ENCODE results near the gene LRRFIP1. TPM values are rescaled to one million over a fixed set of nuclear protein-coding genes. Genes with fewer than 3 reads are reported as not detected.

Gene LRRFIP1
- polyA plus RNA-seq, 1 of the 3 experiments (the other 2 are of a cell fraction): 47.3 TPM

DNA sequence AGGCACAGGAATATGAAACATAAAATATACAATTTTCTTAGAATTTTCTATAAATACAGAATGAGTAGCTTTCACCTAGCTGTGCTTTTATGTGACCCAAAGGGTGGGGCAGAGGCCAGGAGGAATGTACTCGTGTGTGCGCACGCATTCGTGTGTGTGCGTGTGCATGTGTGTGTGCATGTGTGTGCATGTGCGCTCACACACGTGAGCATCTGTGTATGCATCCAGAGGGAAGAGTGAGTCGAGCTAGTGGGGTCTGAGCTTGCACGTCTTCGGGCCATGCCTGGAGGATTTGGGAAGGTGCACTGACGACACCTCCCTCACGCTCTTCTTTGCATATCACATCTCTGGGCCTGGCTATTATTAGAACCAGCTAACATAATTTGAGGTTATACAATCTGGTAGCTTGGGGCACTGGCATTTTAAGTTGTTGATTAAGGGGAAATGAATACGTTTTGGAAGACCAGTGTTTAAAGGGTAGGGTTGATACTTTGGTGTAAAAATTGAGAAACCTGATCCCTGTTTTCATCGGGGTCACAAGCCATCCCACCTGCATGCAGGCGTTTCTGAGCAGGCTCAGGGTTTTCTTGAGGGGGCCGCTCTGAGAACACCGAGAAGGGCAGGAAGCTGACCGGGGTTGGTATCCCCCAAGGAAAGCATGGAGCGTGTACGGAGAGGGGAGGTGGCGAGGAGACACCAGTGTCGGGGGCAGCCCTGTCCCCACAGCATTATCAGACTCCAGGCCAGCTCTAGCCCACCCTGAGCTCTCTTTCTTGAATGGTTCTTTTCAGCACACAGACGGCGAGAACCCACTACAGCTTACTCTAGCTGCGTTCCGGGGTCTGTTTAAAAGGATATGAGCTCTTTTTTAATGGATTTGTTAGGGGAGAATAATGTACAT lies 85.3 kb downstream of the LRRFIP1 start:
- H4K20me1 ChIP-seq (ENCODE audit: insufficient read depth): peaks cover 88% of the 10 kb centered on the region
- H3K9ac ChIP-seq: no peak overlapping the region
- H3K27me3 ChIP-seq (ENCODE audit: insufficient read depth): no peaks in the 10 kb centered on the region
- H3K36me3 ChIP-seq (replicated peaks in 1 of 2; ENCODE audit: control insufficient read depth in 1 of 2, insufficient read depth in 2 of 2, low read length in 1 of 2): peaks cover 21 to 30% of the 10 kb centered on the region in 2 experiments
- H3K27ac ChIP-seq (ENCODE audit: low read depth in 2 of 2, low read length in 1 of 2): no peak overlapping the region
- peaks cover 27 to 34% of the 10 kb centered on the region in 2 experiments for H3K4me1 ChIP-seq (ENCODE audit: control insufficient read depth in 1 of 2, insufficient read depth in 2 of 2, low read depth in 1 of 2, low read length in 1 of 2)
- CTCF ChIA-PET: interaction anchor here (0.5 to 2.5 kb wide), 7 partner anchors 9 to 40 kb away, joined by 3 to 12 read pairs (median 4); no protein-coding TSS in a partner anchor
- no peak overlapping the region for H3K4me2 ChIP-seq
- POLR2A ChIA-PET: no interaction called here
- peaks cover 100% of the 10 kb centered on the region for H3K79me2 ChIP-seq (ENCODE audit: insufficient read depth)
- no peaks in the 10 kb centered on the region for H3K9me3 ChIP-seq
- no peak overlapping the region for H3K4me3 ChIP-seq (ENCODE audit: low read depth in 2 of 2, low read length in 1 of 2)
- DNase-seq: no peak
- WGBS (ENCODE audit: low lambda C conversion rate): 92% methylated on average over 26 of the region's 26 CpGs
- no peak overlapping the region for H2AFZ ChIP-seq (ENCODE audit: low read depth)
- H3F3A ChIP-seq (replicated peaks; ENCODE audit: insufficient read depth): peaks cover 11% of the 10 kb centered on the region
- TF ChIP-seq, protein P1, sequence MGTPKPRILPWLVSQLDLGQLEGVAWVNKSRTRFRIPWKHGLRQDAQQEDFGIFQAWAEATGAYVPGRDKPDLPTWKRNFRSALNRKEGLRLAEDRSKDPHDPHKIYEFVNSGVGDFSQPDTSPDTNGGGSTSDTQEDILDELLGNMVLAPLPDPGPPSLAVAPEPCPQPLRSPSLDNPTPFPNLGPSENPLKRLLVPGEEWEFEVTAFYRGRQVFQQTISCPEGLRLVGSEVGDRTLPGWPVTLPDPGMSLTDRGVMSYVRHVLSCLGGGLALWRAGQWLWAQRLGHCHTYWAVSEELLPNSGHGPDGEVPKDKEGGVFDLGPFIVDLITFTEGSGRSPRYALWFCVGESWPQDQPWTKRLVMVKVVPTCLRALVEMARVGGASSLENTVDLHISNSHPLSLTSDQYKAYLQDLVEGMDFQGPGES (IDR thresholded peaks at IDR 0.05; ENCODE audit: low read depth, low read length): no peak
- TF ChIP-seq, protein P2, sequence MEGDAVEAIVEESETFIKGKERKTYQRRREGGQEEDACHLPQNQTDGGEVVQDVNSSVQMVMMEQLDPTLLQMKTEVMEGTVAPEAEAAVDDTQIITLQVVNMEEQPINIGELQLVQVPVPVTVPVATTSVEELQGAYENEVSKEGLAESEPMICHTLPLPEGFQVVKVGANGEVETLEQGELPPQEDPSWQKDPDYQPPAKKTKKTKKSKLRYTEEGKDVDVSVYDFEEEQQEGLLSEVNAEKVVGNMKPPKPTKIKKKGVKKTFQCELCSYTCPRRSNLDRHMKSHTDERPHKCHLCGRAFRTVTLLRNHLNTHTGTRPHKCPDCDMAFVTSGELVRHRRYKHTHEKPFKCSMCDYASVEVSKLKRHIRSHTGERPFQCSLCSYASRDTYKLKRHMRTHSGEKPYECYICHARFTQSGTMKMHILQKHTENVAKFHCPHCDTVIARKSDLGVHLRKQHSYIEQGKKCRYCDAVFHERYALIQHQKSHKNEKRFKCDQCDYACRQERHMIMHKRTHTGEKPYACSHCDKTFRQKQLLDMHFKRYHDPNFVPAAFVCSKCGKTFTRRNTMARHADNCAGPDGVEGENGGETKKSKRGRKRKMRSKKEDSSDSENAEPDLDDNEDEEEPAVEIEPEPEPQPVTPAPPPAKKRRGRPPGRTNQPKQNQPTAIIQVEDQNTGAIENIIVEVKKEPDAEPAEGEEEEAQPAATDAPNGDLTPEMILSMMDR (IDR thresholded peaks at IDR 0.05): no peak
- TF ChIP-seq FOXJ3 (CRISPR knock-in tag; IDR thresholded peaks at IDR 0.05): no peak
- TF ChIP-seq, protein P3, sequence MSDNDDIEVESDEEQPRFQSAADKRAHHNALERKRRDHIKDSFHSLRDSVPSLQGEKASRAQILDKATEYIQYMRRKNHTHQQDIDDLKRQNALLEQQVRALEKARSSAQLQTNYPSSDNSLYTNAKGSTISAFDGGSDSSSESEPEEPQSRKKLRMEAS (IDR thresholded peaks at IDR 0.05; ENCODE audit: low read depth): no peak
- no peak for TF ChIP-seq CHD2 (IDR thresholded peaks at IDR 0.05; ENCODE audit: low read length, partially characterized antibody)
- TF ChIP-seq TCF12 (IDR thresholded peaks at IDR 0.05): no peak
- TF ChIP-seq RCOR1 (IDR thresholded peaks at IDR 0.05; ENCODE audit: low read length): no peak
- no peak for TF ChIP-seq GATA2 (CRISPR knock-in tag; IDR thresholded peaks at IDR 0.05)
- no peak for TF ChIP-seq ELF1 (IDR thresholded peaks at IDR 0.05)
- TF ChIP-seq, protein P4, sequence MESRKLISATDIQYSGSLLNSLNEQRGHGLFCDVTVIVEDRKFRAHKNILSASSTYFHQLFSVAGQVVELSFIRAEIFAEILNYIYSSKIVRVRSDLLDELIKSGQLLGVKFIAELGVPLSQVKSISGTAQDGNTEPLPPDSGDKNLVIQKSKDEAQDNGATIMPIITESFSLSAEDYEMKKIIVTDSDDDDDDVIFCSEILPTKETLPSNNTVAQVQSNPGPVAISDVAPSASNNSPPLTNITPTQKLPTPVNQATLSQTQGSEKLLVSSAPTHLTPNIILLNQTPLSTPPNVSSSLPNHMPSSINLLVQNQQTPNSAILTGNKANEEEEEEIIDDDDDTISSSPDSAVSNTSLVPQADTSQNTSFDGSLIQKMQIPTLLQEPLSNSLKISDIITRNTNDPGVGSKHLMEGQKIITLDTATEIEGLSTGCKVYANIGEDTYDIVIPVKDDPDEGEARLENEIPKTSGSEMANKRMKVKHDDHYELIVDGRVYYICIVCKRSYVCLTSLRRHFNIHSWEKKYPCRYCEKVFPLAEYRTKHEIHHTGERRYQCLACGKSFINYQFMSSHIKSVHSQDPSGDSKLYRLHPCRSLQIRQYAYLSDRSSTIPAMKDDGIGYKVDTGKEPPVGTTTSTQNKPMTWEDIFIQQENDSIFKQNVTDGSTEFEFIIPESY (IDR thresholded peaks at IDR 0.05; ENCODE audit: borderline replicate concordance, low read depth): no peak
- no peak for TF ChIP-seq RXRA (IDR thresholded peaks at IDR 0.05; ENCODE audit: borderline replicate concordance, low read depth)
- TF ChIP-seq YY1 (IDR thresholded peaks at IDR 0.05; ENCODE audit: low read depth): no peak
- no peak for TF ChIP-seq JUND (IDR thresholded peaks at IDR 0.05)
- no peaks in the 10 kb centered on the region for H3K9me2 ChIP-seq

All from SK-N-SH (cell line).